A673 (cell line): ENCODE results near the gene PPHLN1.

Experiments
- CTCF ChIP-seq: fragments of 300-800, 200-600 bp; sonication (generic); conservative IDR thresholded peaks from 2 replicates; pipeline ENCODE4 v1.5.1; 2017; ENCODE audit warnings: low read depth, mild to moderate bottlenecking, antibody characterized with exemption, low read length, moderate library complexity, mixed read lengths
- EZH2 ChIP-seq: fragments of 200-600 bp; sonication (generic); IDR thresholded peaks from 2 replicates; pipeline ENCODE4 v1.6.1; 2017; ENCODE audit warnings: borderline replicate concordance, low read depth, mild to moderate bottlenecking, mixed read lengths, antibody characterized with exemption, low read length; ENCODE audit not compliant: poor library complexity, severe bottlenecking

- TF ChIP-seq CTCF (no peak), EZH2 (no peak)
Observed at GRCh38 chr12:42426746-42427145, 100.8 kb downstream of the PPHLN1 start.
